Measurements from ENCODE around the gene SLCO2B1. TPM values are rescaled to one million over a fixed set of nuclear protein-coding genes. Genes with fewer than 3 reads are reported as not detected.

The SLCO2B1 gene
- total and polyA plus RNA-seq, 2 experiments from 2014 or later: not detected

DNA sequence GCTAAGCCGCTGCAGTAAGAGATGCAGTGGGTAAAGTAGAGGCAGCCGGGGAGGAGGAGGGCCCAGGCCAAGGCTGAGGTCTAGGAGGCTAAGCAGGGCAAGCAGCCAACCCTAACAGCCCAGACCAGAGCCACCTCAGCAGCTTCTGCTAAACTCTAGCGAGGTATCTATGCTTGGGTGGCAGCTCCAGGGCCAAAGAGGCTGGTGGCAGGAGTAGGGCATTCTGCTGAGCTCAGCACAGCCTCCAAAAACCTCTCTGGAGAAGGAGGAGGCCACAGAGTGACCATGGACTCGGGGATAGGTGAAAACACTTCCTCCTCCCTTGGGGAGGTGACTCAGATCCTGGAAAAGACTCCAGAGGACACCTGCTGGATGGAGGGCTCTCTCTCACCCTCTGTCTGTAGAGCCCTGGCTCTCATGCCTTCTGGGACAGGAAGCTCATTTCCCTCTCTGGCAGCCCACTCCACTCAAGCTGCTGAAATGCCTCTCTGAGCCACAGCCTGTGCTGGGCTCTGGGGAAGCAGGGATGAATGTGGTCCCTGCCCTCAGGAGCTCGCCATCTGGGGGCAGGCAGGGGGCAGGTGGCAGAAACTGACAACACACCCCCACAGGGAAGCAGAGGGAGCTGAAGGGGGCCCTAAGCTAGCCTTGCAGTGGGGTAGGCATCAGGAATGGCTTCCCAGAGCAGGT, 73.2 kb downstream of the SLCO2B1 start:
- no peak for DNase-seq
- peaks cover 8% of the 10 kb centered on the region for H3K27me3 ChIP-seq (replicated peaks; ENCODE audit: insufficient read depth)
- WGBS, 2 experiments (ENCODE audit: low coverage in 1 of 2, low lambda C conversion rate in 2 of 2, missing lambda C conversion rate in 2 of 2): 39 to 45% methylated on average over 5 of the region's 5 CpGs
- TF ChIP-seq EZH2phosphoT487 (IDR thresholded peaks at IDR 0.05; ENCODE audit: insufficient read depth, low read depth) (no peak), EZH2 (IDR thresholded peaks at IDR 0.05; ENCODE audit: insufficient read depth, poor library complexity, severe bottlenecking) (no peak)
- H4K20me1 ChIP-seq (ENCODE audit: insufficient read depth): no peaks in the 10 kb centered on the region
- H3K9ac ChIP-seq: no peak overlapping the region
- H3F3A ChIP-seq (ENCODE audit: insufficient read depth): no peaks in the 10 kb centered on the region
- no peak overlapping the region for H3K27ac ChIP-seq
- no peaks in the 10 kb centered on the region for H3K36me3 ChIP-seq (ENCODE audit: low read depth)
- H3K9me2 ChIP-seq (ENCODE audit: insufficient read depth): no peaks in the 10 kb centered on the region
- H2AFZ ChIP-seq: no peak overlapping the region
- in situ Hi-C loops (cut with MboI): no loop called here
- H3K4me2 ChIP-seq (ENCODE audit: unreplicated experiment): no peak overlapping the region
- no peak overlapping the region for H3K4me3 ChIP-seq
- no peaks in the 10 kb centered on the region for H3K9me3 ChIP-seq (ENCODE audit: low read depth)
- H3K79me2 ChIP-seq (ENCODE audit: insufficient read depth): no peaks in the 10 kb centered on the region
- H3K4me1 ChIP-seq (ENCODE audit: insufficient read depth): no peaks in the 10 kb centered on the region

DNA sequence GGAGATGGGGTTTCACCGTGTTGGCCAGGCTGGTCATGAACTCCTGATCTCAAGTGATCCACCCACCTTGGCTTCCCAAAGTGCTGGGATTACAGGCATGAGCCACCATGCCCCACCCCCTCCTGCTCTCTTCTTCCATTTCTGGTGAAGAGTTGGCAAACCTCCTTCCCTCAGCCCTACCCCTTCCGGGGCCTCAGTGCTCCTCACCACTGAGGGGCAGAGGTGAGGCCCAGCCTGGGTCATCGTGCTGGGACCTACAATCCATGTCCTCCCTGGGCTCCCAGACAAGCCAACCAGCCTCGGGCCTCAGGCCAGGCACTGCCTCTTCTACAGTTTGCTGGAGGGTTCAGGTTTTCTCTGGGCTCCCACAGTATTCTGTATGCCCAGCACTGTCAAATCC, 74.9 kb downstream of the SLCO2B1 start:
- Histone ChIP-seq H3F3A (ENCODE audit: insufficient read depth) (no peaks in the 10 kb centered on the region), H3K27ac (no peak overlapping the region), H3K4me3 (no peak overlapping the region), H3K9ac (no peak overlapping the region), H2AFZ (no peak overlapping the region), H3K9me2 (ENCODE audit: insufficient read depth) (no peaks in the 10 kb centered on the region), H3K9me3 (ENCODE audit: low read depth) (no peaks in the 10 kb centered on the region), H3K4me2 (ENCODE audit: unreplicated experiment) (no peak overlapping the region), H3K4me1 (ENCODE audit: insufficient read depth) (no peaks in the 10 kb centered on the region), H3K27me3 (replicated peaks; ENCODE audit: insufficient read depth) (peaks cover 8% of the 10 kb centered on the region), H3K79me2 (ENCODE audit: insufficient read depth) (no peaks in the 10 kb centered on the region), H4K20me1 (ENCODE audit: insufficient read depth) (no peaks in the 10 kb centered on the region), H3K36me3 (ENCODE audit: low read depth) (no peaks in the 10 kb centered on the region)
- DNase-seq: no peak
- in situ Hi-C loops (cut with MboI): no loop called here
- WGBS, 2 experiments (ENCODE audit: low coverage in 1 of 2, low lambda C conversion rate in 2 of 2, missing lambda C conversion rate in 2 of 2): 28 to 39% methylated on average over 4 of the region's 4 CpGs
- TF ChIP-seq EZH2phosphoT487 (IDR thresholded peaks at IDR 0.05; ENCODE audit: insufficient read depth, low read depth) (no peak), EZH2 (IDR thresholded peaks at IDR 0.05; ENCODE audit: insufficient read depth, poor library complexity, severe bottlenecking) (no peak)

DNA sequence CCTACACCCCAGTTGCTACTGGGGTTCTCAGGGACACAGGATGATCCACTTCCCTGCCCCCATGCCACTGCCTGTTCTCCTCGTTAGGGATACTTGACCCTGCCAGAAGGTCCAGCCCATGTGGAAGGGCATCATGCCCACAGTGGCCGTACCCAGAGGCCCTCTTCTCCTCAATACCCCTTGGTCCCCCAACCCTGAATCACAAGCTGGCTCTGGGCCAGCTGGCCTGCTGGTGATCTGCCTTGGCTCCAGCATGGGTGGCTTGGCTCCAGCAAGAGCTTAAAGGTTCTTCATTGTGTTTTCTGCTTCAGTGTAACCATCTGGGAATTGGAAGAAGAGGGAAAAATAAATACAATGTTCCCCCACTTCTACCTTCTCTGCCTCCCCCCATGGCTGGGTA, 78.6 kb downstream of the SLCO2B1 start:
- H2AFZ ChIP-seq: no peak overlapping the region
- in situ Hi-C loops (cut with MboI): no loop called here

DNA sequence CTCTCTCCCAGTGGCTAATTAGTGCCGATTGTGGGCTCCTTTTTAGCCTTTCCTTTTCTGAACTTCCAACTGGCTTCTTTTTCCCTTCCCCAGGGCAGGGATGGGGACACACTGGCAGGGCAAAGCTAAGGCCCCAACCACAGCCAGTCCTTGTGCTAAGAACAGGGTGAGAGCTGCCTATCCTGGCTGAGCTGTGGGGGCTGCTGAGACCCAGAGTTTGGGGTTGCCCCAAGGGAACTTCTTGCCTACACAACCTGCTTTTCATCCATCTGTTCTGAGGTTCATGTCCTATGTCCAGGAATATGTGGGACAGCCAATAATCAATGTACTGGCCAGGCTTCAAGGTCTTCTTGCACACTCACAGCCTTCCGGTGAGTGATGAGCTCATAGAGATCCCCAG, 79.7 kb downstream of the SLCO2B1 start:
- no peak for DNase-seq
- Histone ChIP-seq H3K4me3 (no peak overlapping the region), H3K4me2 (ENCODE audit: unreplicated experiment) (no peak overlapping the region), H3K9ac (no peak overlapping the region), H4K20me1 (ENCODE audit: insufficient read depth) (no peaks in the 10 kb centered on the region), H3K36me3 (ENCODE audit: low read depth) (no peaks in the 10 kb centered on the region), H3F3A (ENCODE audit: insufficient read depth) (no peaks in the 10 kb centered on the region), H3K79me2 (ENCODE audit: insufficient read depth) (no peaks in the 10 kb centered on the region), H3K9me2 (ENCODE audit: insufficient read depth) (no peaks in the 10 kb centered on the region), H2AFZ (no peak overlapping the region), H3K27ac (no peak overlapping the region), H3K27me3 (replicated peaks; ENCODE audit: insufficient read depth) (peaks cover 8% of the 10 kb centered on the region), H3K4me1 (ENCODE audit: insufficient read depth) (no peaks in the 10 kb centered on the region), H3K9me3 (ENCODE audit: low read depth) (no peaks in the 10 kb centered on the region)
- in situ Hi-C loops (cut with MboI): no loop called here
- no peak for TF ChIP-seq EZH2 (IDR thresholded peaks at IDR 0.05; ENCODE audit: insufficient read depth, poor library complexity, severe bottlenecking)
- TF ChIP-seq EZH2phosphoT487 (IDR thresholded peaks at IDR 0.05; ENCODE audit: insufficient read depth, low read depth): no peak
- 30 to 36% methylated on average over 2 of the region's 2 CpGs for WGBS, 2 experiments (ENCODE audit: low coverage in 1 of 2, low lambda C conversion rate in 2 of 2, missing lambda C conversion rate in 2 of 2)

More for the DNA sequence above, 78.6 kb downstream of the SLCO2B1 start:
- 45 to 56% methylated on average over 2 of the region's 2 CpGs for WGBS, 2 experiments (ENCODE audit: low coverage in 1 of 2, low lambda C conversion rate in 2 of 2, missing lambda C conversion rate in 2 of 2)
- Histone ChIP-seq H3F3A (ENCODE audit: insufficient read depth) (no peaks in the 10 kb centered on the region), H3K9me2 (ENCODE audit: insufficient read depth) (no peaks in the 10 kb centered on the region), H3K27ac (no peak overlapping the region), H4K20me1 (ENCODE audit: insufficient read depth) (no peaks in the 10 kb centered on the region), H3K4me2 (ENCODE audit: unreplicated experiment) (no peak overlapping the region), H3K79me2 (ENCODE audit: insufficient read depth) (no peaks in the 10 kb centered on the region), H3K36me3 (ENCODE audit: low read depth) (no peaks in the 10 kb centered on the region), H3K27me3 (replicated peaks; ENCODE audit: insufficient read depth) (peaks cover 8% of the 10 kb centered on the region), H3K4me1 (ENCODE audit: insufficient read depth) (no peaks in the 10 kb centered on the region), H3K9ac (no peak overlapping the region), H3K4me3 (no peak overlapping the region), H3K9me3 (ENCODE audit: low read depth) (no peaks in the 10 kb centered on the region)
- DNase-seq: no peak
- no peak for TF ChIP-seq EZH2phosphoT487 (IDR thresholded peaks at IDR 0.05; ENCODE audit: insufficient read depth, low read depth)
- TF ChIP-seq EZH2 (IDR thresholded peaks at IDR 0.05; ENCODE audit: insufficient read depth, poor library complexity, severe bottlenecking): no peak
